HuH-7 (cell line): ENCODE data around the gene CFAP69.
A peak's percentile ranks its signal among the peaks of the same experiment; 100 is the strongest.
"Not testable (repeated sequence)": the region's sequence is repeated elsewhere in the genome, so short reads cannot be mapped to it uniquely, and the experiment has no call there.

ENCODE experiments used
- DNase-seq: peaks from one replicate; pipeline ENCODE4 v3.0.0; 2011; ENCODE audit warnings: low spot score

The CFAP69 gene

DNA sequence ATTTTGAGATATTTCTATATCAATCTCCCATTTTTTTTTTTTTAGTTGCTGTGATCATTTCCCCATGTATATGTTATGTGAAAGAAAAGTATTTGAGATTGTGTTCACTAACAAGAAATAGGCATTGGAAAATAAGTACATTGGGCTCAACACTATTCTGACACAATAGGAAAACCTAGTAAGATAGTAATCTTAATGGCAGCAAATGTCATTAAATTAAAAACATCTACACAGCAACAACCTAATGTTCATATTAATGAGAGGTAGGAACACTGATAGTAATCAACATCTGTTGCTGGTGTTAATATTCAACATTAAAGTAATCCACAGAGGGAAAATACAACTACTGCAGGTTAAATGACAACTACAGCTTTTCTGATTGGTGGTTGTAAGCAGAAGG lies 100.0 kb downstream of the CFAP69 start:
- no peak for DNase-seq

- DNase-seq: no peak
These were observed 100.8 kb downstream of the CFAP69 start for GRCh38 chr7:90345595-90346335.

- peak; percentile 79 for DNase-seq
These were observed 101.6 kb downstream of the CFAP69 start, which contains the start of gene GTPBP10 for GRCh38 chr7:90346336-90347125. Gene GTPBP10, plus strand, starts transcription at chr7:90346716. Its CDS starts 26 bp downstream, at chr7:90346742.

GRCh38 chr7:90347759-90348158 lies 102.8 kb downstream of the CFAP69 start:
- no peak for DNase-seq

- DNase-seq: no peak
These were observed 104.3 kb downstream of the CFAP69 start for GRCh38 chr7:90349305-90349704.

DNA sequence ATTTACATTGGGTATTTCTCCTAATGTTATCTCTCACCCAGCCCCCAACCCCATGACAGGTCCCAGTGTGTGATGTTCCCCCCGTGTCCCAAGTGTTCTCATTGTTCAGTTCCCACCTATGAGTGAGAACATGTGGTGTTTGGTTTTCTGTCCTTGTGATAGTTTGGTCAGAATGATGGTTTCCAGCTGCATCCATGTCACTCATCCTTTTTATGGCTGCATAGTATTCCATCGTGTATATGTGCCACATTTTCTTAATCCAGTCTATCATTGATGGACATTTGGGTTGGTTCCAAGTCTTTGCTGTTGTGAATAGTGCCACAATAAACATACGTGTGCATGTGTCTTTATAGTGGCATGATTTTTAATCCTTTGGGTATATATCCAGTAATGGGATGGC lies 105.1 kb downstream of the CFAP69 start:
- DNase-seq: not testable (repeated sequence)

DNA sequence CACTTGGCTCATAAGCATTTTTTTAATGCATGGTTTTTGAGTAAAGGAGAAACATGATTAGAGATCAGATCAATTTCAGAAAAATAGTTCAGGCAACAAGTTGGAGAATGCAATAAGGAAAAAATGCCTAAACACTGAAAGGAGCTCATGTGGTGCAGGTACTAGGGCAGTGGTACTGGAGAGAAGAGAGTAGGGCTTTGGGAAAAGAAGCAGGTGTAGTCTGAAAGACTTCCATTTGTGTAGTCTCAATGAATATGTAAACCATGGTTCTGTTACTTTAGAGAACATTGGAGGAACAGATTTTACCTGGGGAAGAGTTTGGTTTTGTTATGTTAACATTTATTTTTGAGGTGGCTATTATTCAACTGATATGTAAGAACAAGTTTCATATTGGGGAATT lies 107.0 kb downstream of the CFAP69 start:
- DNase-seq: no peak
